A549 (cell line): Measurements from ENCODE around the gene CHST2.

Experiments
- CEBPB ChIP-seq, 2 experiments: fragments of >200 bp in 1 of 2; sonication (Bioruptor Twin) in 1 of 2; formaldehyde crosslinking in 1 of 2; IDR thresholded peaks; 2 replicates each; pipeline ENCODE4 v1.6.1; 2012 to 2016
- CHD2 ChIP-seq: fragments of 150-350 bp; IDR thresholded peaks from 2 replicates; pipeline ENCODE4 v1.6.1; 2014; ENCODE audit warnings: low read length; ENCODE audit not compliant: partially characterized antibody
- CTCF ChIP-seq: fragments of >200 bp; sonication (Bioruptor Twin); formaldehyde crosslinking; IDR thresholded peaks from 3 replicates; pipeline ENCODE4 v1.5.1; 2016
- ELK1 ChIP-seq: fragments of 150-350 bp; IDR thresholded peaks from 2 replicates; pipeline ENCODE4 v1.6.1; 2014; ENCODE audit warnings: low read depth, mild to moderate bottlenecking, low read length
- HDAC2 ChIP-seq: fragments of 200-600 bp; sonication (generic); IDR thresholded peaks from 2 replicates; pipeline ENCODE4 v1.6.1; 2016
- JUNB ChIP-seq: fragments of >200 bp; sonication (Bioruptor Twin); formaldehyde crosslinking; IDR thresholded peaks from 2 replicates; pipeline ENCODE4 v1.6.1; 2016
- PHF8 ChIP-seq: fragments of 200-600 bp; sonication (generic); IDR thresholded peaks from 2 replicates; pipeline ENCODE4 v1.6.1; 2016; ENCODE audit warnings: low read depth, mild to moderate bottlenecking, antibody characterized with exemption, moderate library complexity, borderline replicate concordance
- POLR2A ChIP-seq: IDR thresholded peaks from 2 replicates; pipeline ENCODE4 v1.6.1; 2012; ENCODE audit warnings: mild to moderate bottlenecking, low read length
- TF ChIP-seq, protein P1 (sequence below): fragments of 450-650 bp; IDR thresholded peaks from 2 replicates; pipeline ENCODE4 v1.6.1; 2014; ENCODE audit warnings: antibody characterized with exemption
- TF ChIP-seq, protein P2 (sequence below): IDR thresholded peaks from 2 replicates; pipeline ENCODE4 v1.6.1; 2012

DNA sequence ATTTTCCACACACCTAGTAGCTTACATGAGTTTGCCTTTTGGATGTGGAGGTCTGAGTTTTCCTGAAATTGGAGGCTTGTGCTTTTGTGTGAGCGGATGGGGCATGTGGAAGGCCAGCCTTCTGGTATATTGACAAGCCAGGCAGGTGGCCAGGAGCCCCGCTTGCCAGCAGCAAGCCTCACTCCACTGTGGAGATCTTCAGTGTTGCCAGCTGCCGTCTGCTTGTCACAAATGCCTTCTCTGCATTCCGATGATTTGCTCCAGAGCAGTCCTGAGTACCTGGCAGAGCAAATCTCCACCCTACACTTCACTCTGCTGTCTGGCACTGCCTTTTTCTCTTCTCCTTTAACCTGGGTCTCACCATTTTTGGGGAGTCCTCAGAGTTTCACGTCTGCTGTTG is 29.1 kb upstream of the CHST2 start:
- TF ChIP-seq HDAC2 = no peak
- TF ChIP-seq, protein P1, sequence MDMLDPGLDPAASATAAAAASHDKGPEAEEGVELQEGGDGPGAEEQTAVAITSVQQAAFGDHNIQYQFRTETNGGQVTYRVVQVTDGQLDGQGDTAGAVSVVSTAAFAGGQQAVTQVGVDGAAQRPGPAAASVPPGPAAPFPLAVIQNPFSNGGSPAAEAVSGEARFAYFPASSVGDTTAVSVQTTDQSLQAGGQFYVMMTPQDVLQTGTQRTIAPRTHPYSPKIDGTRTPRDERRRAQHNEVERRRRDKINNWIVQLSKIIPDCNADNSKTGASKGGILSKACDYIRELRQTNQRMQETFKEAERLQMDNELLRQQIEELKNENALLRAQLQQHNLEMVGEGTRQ = no peak
- TF ChIP-seq JUNB = no peak
- no peak for TF ChIP-seq CTCF
- no peak for TF ChIP-seq CEBPB (IDR thresholded peaks at IDR 0.05)
- no peak for TF ChIP-seq POLR2A
- no peak for TF ChIP-seq PHF8
- TF ChIP-seq, protein P2, sequence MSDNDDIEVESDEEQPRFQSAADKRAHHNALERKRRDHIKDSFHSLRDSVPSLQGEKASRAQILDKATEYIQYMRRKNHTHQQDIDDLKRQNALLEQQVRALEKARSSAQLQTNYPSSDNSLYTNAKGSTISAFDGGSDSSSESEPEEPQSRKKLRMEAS = no peak
- no peak for TF ChIP-seq ELK1
- no peak for TF ChIP-seq CHD2
